ENCODE results near the gene BICC1.

Gene BICC1

GRCh38 chr10:58515291-58515941, 2.7 kb downstream of the BICC1 start:
- no peak for DNase-seq

- no peak for DNase-seq
Observed at GRCh38 chr10:58516119-58516518, 3.4 kb downstream of the BICC1 start.

GRCh38 chr10:58516671-58517070, 4.0 kb downstream of the BICC1 start:
- no peak for DNase-seq

- no peak for DNase-seq
Observed at GRCh38 chr10:58517081-58517480, 4.4 kb downstream of the BICC1 start.

- DNase-seq: no peak
Observed at GRCh38 chr10:58517491-58518355, 5.1 kb downstream of the BICC1 start.

GRCh38 chr10:58518775-58519174, 6.1 kb downstream of the BICC1 start:
- no peak for DNase-seq

GRCh38 chr10:58529077-58529728, 16.5 kb downstream of the BICC1 start:
- DNase-seq: no peak

GRCh38 chr10:58531084-58531695, 18.5 kb downstream of the BICC1 start:
- DNase-seq: peak; percentile 28

- no peak for DNase-seq
Observed at GRCh38 chr10:58535311-58535710, 22.6 kb downstream of the BICC1 start.

- DNase-seq: no peak
Observed at GRCh38 chr10:58543141-58543540, 30.5 kb downstream of the BICC1 start.

GRCh38 chr10:58544135-58544534, 31.5 kb downstream of the BICC1 start:
- no peak for DNase-seq

- no peak for DNase-seq
Observed at GRCh38 chr10:58545427-58545826, 32.8 kb downstream of the BICC1 start.

GRCh38 chr10:58546137-58546536, 33.5 kb downstream of the BICC1 start:
- no peak for DNase-seq

GRCh38 chr10:58546722-58547445, 34.2 kb downstream of the BICC1 start:
- DNase-seq: no peak

GRCh38 chr10:58547963-58548362, 35.3 kb downstream of the BICC1 start:
- no peak for DNase-seq

- no peak for DNase-seq
Observed at GRCh38 chr10:58554316-58554715, 41.6 kb downstream of the BICC1 start.

GRCh38 chr10:58555170-58555929, 42.7 kb downstream of the BICC1 start:
- no peak for DNase-seq

- no peak for DNase-seq
Observed at GRCh38 chr10:58555930-58556311, 43.2 kb downstream of the BICC1 start.

GRCh38 chr10:58556516-58557165, 44.0 kb downstream of the BICC1 start:
- no peak for DNase-seq

GRCh38 chr10:58557714-58558113, 45.0 kb downstream of the BICC1 start:
- no peak for DNase-seq

- DNase-seq: no peak
Observed at GRCh38 chr10:58560068-58560467, 47.4 kb downstream of the BICC1 start.

Measured in CD4-positive, alpha-beta T cell treated with Interleukin-6 for 4 hours (primary cell).